ENCODE measurements around the gene NPAS4. TPM values are rescaled to one million over a fixed set of nuclear protein-coding genes. Genes with fewer than 3 reads are reported as not detected.
A peak's percentile ranks its signal among the peaks of the same experiment; 100 is the strongest.

Gene NPAS4
- total and polyA plus RNA-seq, 2 of the 13 experiments (the other 11 are each of a cell fraction or from before 2014, with no cell fraction given), result not detected

GRCh38 chr11:66438504-66439466, 17.9 kb downstream of the NPAS4 start, which contains the start of gene MRPL11 (continued):
- no peak for TF ChIP-seq GLMP (CRISPR knock-in tag; IDR thresholded peaks at IDR 0.05; ENCODE audit: borderline replicate concordance)
- TF ChIP-seq FOSL1 (CRISPR knock-in tag; IDR thresholded peaks at IDR 0.05; ENCODE audit: borderline replicate concordance), result no peak
- 0 out of 2 replicates have a peak, but pooled peaks have one; percentile 20 for TF ChIP-seq ZNF329 (CRISPR knock-in tag; IDR thresholded peaks at IDR 0.05; ENCODE audit: low read depth)
- TF ChIP-seq CSRNP2 (CRISPR knock-in tag; conservative IDR thresholded peaks at IDR 0.05; ENCODE audit: low read depth), result no peak
- TF ChIP-seq ARID3A (IDR thresholded peaks at IDR 0.05; ENCODE audit: low read depth, low read length), result 0 out of 2 replicates have a peak, but pooled peaks have one; percentile 29
- TF ChIP-seq TAF1 (CRISPR knock-in tag; IDR thresholded peaks at IDR 0.05), result peak; percentile 90
- no peak for TF ChIP-seq MTA3 (CRISPR knock-in tag; IDR thresholded peaks at IDR 0.05)
- peak; percentile 51; the same call in 1 of the 2 replicates for TF ChIP-seq ZNF546 (CRISPR knock-in tag; conservative IDR thresholded peaks at IDR 0.05)
- TF ChIP-seq ZNF331 (CRISPR knock-in tag; IDR thresholded peaks at IDR 0.05), result peak; percentile 49; the same call in 1 of the 2 replicates
- 0 out of 2 replicates have a peak, but pooled peaks have one; percentile 53 for TF ChIP-seq FOXC1 (CRISPR knock-in tag; IDR thresholded peaks at IDR 0.05; ENCODE audit: borderline replicate concordance)
- TF ChIP-seq ZFY (CRISPR knock-in tag; IDR thresholded peaks at IDR 0.05), result peak; percentile 91
- no peak for TF ChIP-seq MAZ (IDR thresholded peaks at IDR 0.05; ENCODE audit: borderline replicate concordance, low read depth, low read length)
- TF ChIP-seq MAZ (CRISPR knock-in tag; IDR thresholded peaks at IDR 0.05; ENCODE audit: low read depth), result no peak; the same call in 1 of the 2 replicates
- no peak for TF ChIP-seq ZNF281 (CRISPR knock-in tag; IDR thresholded peaks at IDR 0.05; ENCODE audit: borderline replicate concordance)
- no peak for TF ChIP-seq ZNF367 (CRISPR knock-in tag; IDR thresholded peaks at IDR 0.05; ENCODE audit: borderline replicate concordance)
- no peak for TF ChIP-seq ZNF275 (CRISPR knock-in tag; IDR thresholded peaks at IDR 0.05; ENCODE audit: borderline replicate concordance)

All from HepG2 (cell line).